Muscle layer of duodenum (tissue), 2 donors: ENCODE results near the gene CCBE1.
A peak's percentile ranks its signal among the peaks of the same experiment; 100 is the strongest.

Experiments
- H3K27ac ChIP-seq: one replicate; pipeline ENCODE4 v1.7.0; 2013; ENCODE audit warnings: mild to moderate bottlenecking, low read length
- H3K27me3 ChIP-seq: one replicate; pipeline ENCODE4 v1.7.0; 2013; ENCODE audit warnings: low read depth, mild to moderate bottlenecking, control low read depth, low read length
- H3K36me3 ChIP-seq, 2 donors: one replicate each; pipeline ENCODE4 v1.7.0; 2013; ENCODE audit warnings: low read length in 2 of 2, control low read depth in 1 of 2, mild to moderate bottlenecking in 1 of 2; ENCODE audit not compliant: insufficient read depth in 2 of 2, control insufficient read depth in 1 of 2
- H3K4me1 ChIP-seq, 2 donors: one replicate each; pipeline ENCODE4 v1.7.0; 2013; ENCODE audit warnings: low read length in 2 of 2, mild to moderate bottlenecking in 2 of 2, control low read depth in 1 of 2, moderate library complexity in 1 of 2; ENCODE audit not compliant: insufficient read depth in 2 of 2, control insufficient read depth in 1 of 2
- H3K4me3 ChIP-seq, 2 donors: one replicate each; pipeline ENCODE4 v1.7.0; 2013; ENCODE audit warnings: low read length in 2 of 2, low read depth in 1 of 2, mild to moderate bottlenecking in 1 of 2
- H3K9me3 ChIP-seq, 2 donors: one replicate each; pipeline ENCODE4 v1.7.0; 2013; ENCODE audit warnings: low read length in 2 of 2, control low read depth in 1 of 2, mild to moderate bottlenecking in 1 of 2; ENCODE audit not compliant: control insufficient read depth in 1 of 2
- donor health status: healthy.

CCBE1 gene

DNA sequence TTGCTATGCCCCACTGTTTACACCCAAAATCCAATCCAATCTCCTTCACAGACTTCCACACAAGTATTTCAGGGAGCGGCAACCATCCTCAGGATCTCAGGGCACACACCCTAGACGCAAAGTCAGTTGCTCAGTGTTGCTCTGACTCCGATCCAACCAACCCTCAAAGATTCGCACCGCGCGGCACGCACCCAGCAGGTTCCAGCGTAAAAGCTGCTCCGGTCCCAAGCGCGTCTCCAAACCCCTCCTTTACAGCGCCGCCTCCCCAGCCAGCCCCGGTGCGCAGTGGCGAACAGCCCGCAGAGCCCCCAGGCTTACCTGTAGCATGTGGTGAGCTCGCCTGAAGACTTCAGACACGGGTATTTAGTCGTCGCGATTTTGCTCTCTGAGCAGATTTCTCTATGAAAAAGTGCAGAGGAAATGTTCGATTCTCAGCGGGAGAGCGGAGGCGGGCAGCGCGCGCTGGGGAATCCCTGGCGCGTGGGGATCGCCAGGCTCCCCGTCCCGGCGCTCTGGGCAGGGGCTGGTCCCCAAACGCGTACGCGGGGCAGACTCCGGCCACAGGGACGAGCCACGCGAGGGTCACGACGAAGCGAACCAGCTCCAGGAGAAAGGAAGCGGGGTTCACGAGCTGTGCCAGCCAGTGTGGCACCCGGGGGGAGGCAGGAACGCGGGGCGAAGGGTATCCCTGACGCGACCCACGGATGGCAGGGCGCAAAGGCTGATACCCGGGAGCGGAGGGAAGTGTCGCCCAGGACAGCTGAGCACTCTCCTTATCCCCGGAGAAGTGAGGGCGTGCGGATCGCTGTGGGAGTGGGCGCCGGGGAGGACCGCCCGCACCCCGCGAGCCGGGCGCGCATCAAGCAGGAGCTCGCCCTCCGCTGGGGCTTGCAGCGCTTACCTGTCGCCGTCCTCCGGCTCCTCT, 650 bp downstream of the CCBE1 start:
- Histone ChIP-seq H3K4me1 (peaks cover 0 to 30% of the 10 kb centered on the region in 2 donors), H3K27me3 (no peaks in the 10 kb centered on the region)

GRCh38 chr18:59695551-59695950, 1.7 kb downstream of the CCBE1 start:
- no peaks in the 10 kb centered on the region for H3K9me3 ChIP-seq
- peaks cover 0 to 30% of the 10 kb centered on the region in 2 donors for H3K4me1 ChIP-seq
- no peaks in the 10 kb centered on the region for H3K27me3 ChIP-seq
- H3K4me3 ChIP-seq = peak overlapping the region in 1 of 2 donors; percentile 83
- no peak overlapping the region for H3K27ac ChIP-seq
- H3K36me3 ChIP-seq = no peaks in the 10 kb centered on the region

More for the DNA sequence above, 650 bp downstream of the CCBE1 start:
- H3K4me3 ChIP-seq = peak overlapping the region; percentile 44 to 83
- H3K27ac ChIP-seq = no peak overlapping the region
- H3K9me3 ChIP-seq = no peaks in the 10 kb centered on the region
- no peaks in the 10 kb centered on the region for H3K36me3 ChIP-seq

GRCh38 chr18:59694824-59695223, 2.4 kb downstream of the CCBE1 start:
- no peak overlapping the region for H3K27ac ChIP-seq
- H3K9me3 ChIP-seq = no peaks in the 10 kb centered on the region
- H3K27me3 ChIP-seq = no peaks in the 10 kb centered on the region
- no peaks in the 10 kb centered on the region for H3K36me3 ChIP-seq
- no peak overlapping the region for H3K4me3 ChIP-seq
- H3K4me1 ChIP-seq = peaks cover 0 to 23% of the 10 kb centered on the region in 2 donors

DNA sequence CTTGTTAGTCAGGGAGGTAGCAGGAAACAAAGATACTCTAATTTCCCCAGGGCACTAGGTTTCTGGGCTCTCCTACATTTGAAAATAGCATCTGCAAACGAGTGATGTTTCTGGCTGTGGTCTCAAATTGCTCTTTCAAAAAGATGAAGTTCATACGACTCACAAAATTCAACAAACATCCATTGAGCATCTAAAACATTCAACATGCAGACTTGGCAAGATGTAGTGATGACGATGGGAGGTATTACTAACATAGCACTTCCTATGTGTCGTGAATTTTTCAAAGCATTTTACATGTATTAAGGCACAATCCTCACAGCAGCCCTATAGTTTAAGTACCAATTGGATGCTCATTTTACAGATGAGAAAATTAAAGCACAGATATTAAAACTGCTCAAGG, 5.2 kb downstream of the CCBE1 start:
- H3K4me1 ChIP-seq = peaks cover 0 to 7% of the 10 kb centered on the region in 2 donors
- no peak overlapping the region for H3K4me3 ChIP-seq
- no peaks in the 10 kb centered on the region for H3K9me3 ChIP-seq
- H3K27me3 ChIP-seq = no peaks in the 10 kb centered on the region
- no peaks in the 10 kb centered on the region for H3K36me3 ChIP-seq
- no peak overlapping the region for H3K27ac ChIP-seq

GRCh38 chr18:59690996-59691395, 6.2 kb downstream of the CCBE1 start:
- H3K36me3 ChIP-seq = no peaks in the 10 kb centered on the region
- no peaks in the 10 kb centered on the region for H3K4me1 ChIP-seq
- no peak overlapping the region for H3K4me3 ChIP-seq
- no peaks in the 10 kb centered on the region for H3K9me3 ChIP-seq
- H3K27ac ChIP-seq = no peak overlapping the region
- H3K27me3 ChIP-seq = no peaks in the 10 kb centered on the region

- Histone ChIP-seq H3K4me3 (no peak overlapping the region), H3K9me3 (no peaks in the 10 kb centered on the region), H3K27ac (no peak overlapping the region), H3K27me3 (no peaks in the 10 kb centered on the region), H3K4me1 (peaks cover 0 to 3% of the 10 kb centered on the region in 2 donors), H3K36me3 (no peaks in the 10 kb centered on the region)
Measured at GRCh38 chr18:59690186-59690982, 6.8 kb downstream of the CCBE1 start.

DNA sequence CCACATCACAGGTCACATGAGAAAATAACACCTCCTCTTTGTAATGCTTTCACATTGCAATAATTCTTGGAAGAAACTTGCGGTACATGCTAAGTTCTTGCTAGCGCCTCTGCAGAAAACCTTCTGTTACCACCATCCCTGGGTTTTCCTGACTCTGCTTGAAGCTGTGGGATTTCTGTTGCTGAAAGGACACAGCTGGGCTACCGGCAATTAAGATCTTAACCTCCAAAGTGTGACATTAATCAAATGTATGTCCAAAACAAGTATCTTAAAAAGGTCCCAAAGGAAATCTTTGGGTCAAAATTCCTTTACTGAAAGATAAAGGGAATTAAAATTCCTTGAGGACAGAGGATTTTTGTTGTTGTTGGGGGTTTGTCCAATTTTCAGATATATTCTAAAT, 7.5 kb downstream of the CCBE1 start:
- H3K9me3 ChIP-seq = no peaks in the 10 kb centered on the region
- no peaks in the 10 kb centered on the region for H3K36me3 ChIP-seq
- peaks cover 0 to 6% of the 10 kb centered on the region in 2 donors for H3K4me1 ChIP-seq
- H3K27ac ChIP-seq = no peak overlapping the region
- H3K4me3 ChIP-seq = no peak overlapping the region
- H3K27me3 ChIP-seq = no peaks in the 10 kb centered on the region

DNA sequence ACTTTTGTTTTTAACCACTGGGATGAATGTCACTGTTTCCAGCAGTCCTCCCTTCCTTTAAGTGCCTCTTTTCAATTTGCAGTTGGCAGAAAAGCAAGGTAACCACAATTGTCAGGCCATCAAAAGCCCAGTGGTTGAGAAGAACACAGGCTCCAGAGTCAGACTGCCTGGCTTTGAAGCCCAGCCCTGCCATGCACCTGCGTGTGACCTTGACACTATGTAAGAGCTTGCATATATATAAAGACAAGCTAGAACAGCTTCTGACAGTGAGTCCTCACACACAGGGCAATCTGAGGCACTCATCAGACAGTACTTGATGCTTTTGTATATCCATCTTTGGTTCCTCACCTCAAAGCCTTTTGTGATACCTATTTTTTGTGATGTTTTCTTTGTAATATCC, 11.0 kb downstream of the CCBE1 start:
- Histone ChIP-seq H3K36me3 (no peaks in the 10 kb centered on the region), H3K27ac (no peak overlapping the region), H3K4me3 (no peak overlapping the region), H3K9me3 (no peaks in the 10 kb centered on the region), H3K27me3 (no peaks in the 10 kb centered on the region), H3K4me1 (peaks cover 0 to 6% of the 10 kb centered on the region in 2 donors)

GRCh38 chr18:59685501-59685900, 11.7 kb downstream of the CCBE1 start:
- H3K9me3 ChIP-seq = no peaks in the 10 kb centered on the region
- H3K4me1 ChIP-seq = peaks cover 0 to 6% of the 10 kb centered on the region in 2 donors
- H3K27ac ChIP-seq = no peak overlapping the region
- H3K36me3 ChIP-seq = no peaks in the 10 kb centered on the region
- no peak overlapping the region for H3K4me3 ChIP-seq
- H3K27me3 ChIP-seq = no peaks in the 10 kb centered on the region

DNA sequence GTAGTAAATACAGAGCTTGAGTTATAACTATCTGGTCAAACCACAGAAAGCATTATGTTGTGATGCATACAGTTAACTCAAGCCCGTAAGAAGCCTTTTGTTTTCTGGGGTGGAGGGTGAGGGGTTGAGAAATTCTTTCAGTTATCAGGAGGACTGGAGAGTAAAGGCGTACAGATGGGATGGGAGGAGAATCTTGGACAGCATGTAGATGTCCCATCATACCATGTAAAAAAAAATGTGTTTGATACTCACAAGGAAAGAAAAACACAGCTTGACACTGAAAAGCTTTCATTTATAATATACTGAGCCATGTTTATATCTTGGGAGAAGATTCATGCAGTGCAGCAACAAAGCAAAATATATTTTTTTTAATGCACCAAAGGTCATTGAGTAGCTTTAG, 12.4 kb downstream of the CCBE1 start:
- H3K27ac ChIP-seq = no peak overlapping the region
- H3K4me3 ChIP-seq = no peak overlapping the region
- H3K36me3 ChIP-seq = no peaks in the 10 kb centered on the region
- H3K4me1 ChIP-seq = peaks cover 0 to 6% of the 10 kb centered on the region in 2 donors
- H3K9me3 ChIP-seq = no peaks in the 10 kb centered on the region
- H3K27me3 ChIP-seq = no peaks in the 10 kb centered on the region

GRCh38 chr18:59681521-59682004, 15.7 kb downstream of the CCBE1 start:
- no peak overlapping the region for H3K27ac ChIP-seq
- H3K4me1 ChIP-seq = peaks cover 0 to 6% of the 10 kb centered on the region in 2 donors
- H3K27me3 ChIP-seq = no peaks in the 10 kb centered on the region
- no peaks in the 10 kb centered on the region for H3K9me3 ChIP-seq
- no peak overlapping the region for H3K4me3 ChIP-seq
- H3K36me3 ChIP-seq = no peaks in the 10 kb centered on the region
